Skeletal muscle satellite cell (primary cell): ENCODE data around the gene EZR.

Experiments used
- H3K27me3 ChIP-seq: 2 replicates; pipeline ENCODE4 v1.7.0; 2013; ENCODE audit warnings: low read length; ENCODE audit not compliant: control insufficient read depth, insufficient read depth
- H3K36me3 ChIP-seq: 2 replicates; pipeline ENCODE4 v1.7.0; 2013; ENCODE audit warnings: mild to moderate bottlenecking, control low read depth, low read length; ENCODE audit not compliant: insufficient read depth
- H3K4me1 ChIP-seq: 2 replicates; pipeline ENCODE4 v1.7.0; 2013; ENCODE audit warnings: low read length; ENCODE audit not compliant: control insufficient read depth, insufficient read depth
- H3K4me2 ChIP-seq: 2 replicates; pipeline ENCODE4 v1.7.0; 2013; ENCODE audit warnings: mild to moderate bottlenecking, low read length
- H3K4me3 ChIP-seq: 2 replicates; pipeline ENCODE4 v1.7.0; 2013; ENCODE audit warnings: low read length
- H3K9ac ChIP-seq: 2 replicates; pipeline ENCODE4 v1.7.0; 2013; ENCODE audit warnings: mild to moderate bottlenecking, low read depth, low read length, moderate library complexity
- H3K9me3 ChIP-seq: replicated peaks from 2 replicates; pipeline ENCODE4 v1.7.0; 2013; ENCODE audit warnings: mild to moderate bottlenecking, control low read depth, low read length

Gene EZR

DNA sequence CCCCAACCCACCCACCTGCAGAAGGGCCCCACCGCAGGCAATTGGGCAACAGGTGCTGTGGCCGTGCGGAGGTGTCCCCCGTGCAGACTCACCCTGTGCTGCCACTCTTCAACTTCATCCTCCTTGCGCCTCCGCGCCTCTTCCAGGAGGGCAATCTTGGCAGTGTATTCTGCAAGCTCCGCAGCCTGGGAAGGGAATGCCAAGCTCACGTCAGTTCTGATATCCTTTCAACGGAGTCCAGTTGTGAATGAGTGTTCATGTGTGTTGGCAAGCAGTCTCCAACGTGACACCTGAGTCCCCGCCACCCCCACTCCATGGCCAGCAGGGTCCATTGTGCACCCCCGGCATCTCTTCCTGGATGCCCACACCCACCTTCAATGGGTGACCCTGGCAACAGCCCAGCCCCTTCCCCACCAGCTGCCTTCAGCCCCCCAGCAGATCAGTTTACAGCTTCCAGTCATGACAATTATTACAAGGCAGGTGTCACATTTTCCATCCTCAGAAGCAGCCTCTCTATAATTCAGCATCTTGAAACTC, 49.9 kb downstream of the EZR start:
- Histone ChIP-seq H3K36me3 (peaks cover 87% of the 10 kb centered on the region), H3K4me1 (peaks cover 46% of the 10 kb centered on the region), H3K4me3 (no peak overlapping the region), H3K4me2 (no peak overlapping the region), H3K27me3 (no peaks in the 10 kb centered on the region), H3K9ac (no peak overlapping the region), H3K9me3 (no peaks in the 10 kb centered on the region)

GRCh38 chr6:158768436-158768835, 50.7 kb downstream of the EZR start:
- H3K36me3 ChIP-seq = peaks cover 87% of the 10 kb centered on the region
- peaks cover 42% of the 10 kb centered on the region for H3K4me1 ChIP-seq
- H3K9me3 ChIP-seq = no peaks in the 10 kb centered on the region
- no peak overlapping the region for H3K4me2 ChIP-seq
- H3K9ac ChIP-seq = no peak overlapping the region
- no peak overlapping the region for H3K4me3 ChIP-seq
- H3K27me3 ChIP-seq = no peaks in the 10 kb centered on the region

DNA sequence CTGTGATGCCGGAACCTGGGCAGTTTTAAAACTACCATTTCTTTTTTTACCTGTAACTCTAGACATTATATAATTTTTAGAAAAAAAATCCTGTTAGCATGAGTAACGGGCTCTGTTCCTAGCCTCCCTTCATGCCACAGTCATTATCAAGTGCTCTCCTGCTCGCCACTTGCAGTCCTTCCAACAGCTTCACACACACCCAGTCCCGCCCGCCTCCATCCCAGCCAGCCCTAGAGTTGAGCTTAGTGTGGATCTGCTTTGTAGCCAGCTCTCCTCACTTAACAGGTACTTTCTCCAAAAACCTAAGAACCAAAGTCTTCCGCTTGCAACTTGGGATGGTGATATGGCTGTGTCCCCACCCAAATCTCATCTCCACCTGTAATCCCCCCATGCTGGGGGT, 51.5 kb downstream of the EZR start:
- no peaks in the 10 kb centered on the region for H3K27me3 ChIP-seq
- peaks cover 35% of the 10 kb centered on the region for H3K4me1 ChIP-seq
- no peak overlapping the region for H3K4me2 ChIP-seq
- H3K36me3 ChIP-seq = peaks cover 84% of the 10 kb centered on the region
- no peak overlapping the region for H3K4me3 ChIP-seq
- H3K9me3 ChIP-seq = no peaks in the 10 kb centered on the region
- no peak overlapping the region for H3K9ac ChIP-seq

DNA sequence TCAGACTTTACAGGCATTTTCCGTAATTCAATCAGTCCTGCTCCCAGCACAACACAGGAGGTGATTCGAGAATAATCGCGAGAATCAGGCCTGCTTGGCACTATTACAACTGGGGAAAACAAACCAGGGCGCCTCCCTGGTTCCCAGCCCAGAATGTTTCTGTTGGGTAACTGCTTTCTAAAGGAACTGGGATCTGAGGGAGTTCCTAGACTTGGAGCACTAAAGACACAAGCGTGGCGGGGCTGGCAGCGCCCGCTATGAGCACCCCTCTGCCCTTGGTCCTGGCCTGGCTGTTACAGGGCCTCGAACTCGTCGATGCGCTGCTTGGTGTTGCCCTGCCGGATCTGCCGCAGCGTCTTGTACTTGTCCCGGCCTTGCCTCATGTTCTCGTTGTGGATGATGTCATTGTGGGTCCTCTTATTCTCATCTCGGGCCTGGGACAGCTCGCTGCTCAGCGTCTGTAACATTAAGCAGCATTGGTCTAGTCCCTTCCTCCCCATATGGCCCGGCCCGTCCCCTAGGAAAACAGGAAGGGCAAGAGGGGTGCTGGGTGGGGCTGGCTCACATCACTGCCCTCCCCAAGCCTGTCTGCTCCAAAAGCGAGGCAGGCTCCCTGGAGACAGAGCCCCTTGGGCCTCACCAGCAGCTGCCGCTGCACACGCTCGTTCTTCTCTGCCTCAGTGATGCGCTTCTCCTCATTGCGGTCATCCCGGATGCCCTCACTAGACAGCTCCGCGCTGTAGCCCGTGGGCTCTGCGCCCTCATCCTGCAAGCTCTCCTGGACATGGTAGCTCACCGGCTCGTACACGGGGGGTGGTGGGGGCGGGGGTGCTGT, 52.3 kb downstream of the EZR start:
- Histone ChIP-seq H3K27me3 (no peaks in the 10 kb centered on the region), H3K36me3 (peaks cover 76% of the 10 kb centered on the region), H3K4me1 (peaks cover 26% of the 10 kb centered on the region), H3K4me3 (no peak overlapping the region), H3K4me2 (no peak overlapping the region), H3K9me3 (no peaks in the 10 kb centered on the region), H3K9ac (no peak overlapping the region)

- peaks cover 67% of the 10 kb centered on the region for H3K36me3 ChIP-seq
- no peak overlapping the region for H3K9ac ChIP-seq
- peaks cover 13% of the 10 kb centered on the region for H3K4me1 ChIP-seq
- H3K4me3 ChIP-seq = no peak overlapping the region
- no peak overlapping the region for H3K4me2 ChIP-seq
- no peaks in the 10 kb centered on the region for H3K9me3 ChIP-seq
- no peaks in the 10 kb centered on the region for H3K27me3 ChIP-seq
These were observed 53.6 kb downstream of the EZR start for GRCh38 chr6:158765499-158766068.

GRCh38 chr6:158764926-158765325, 54.2 kb downstream of the EZR start:
- no peak overlapping the region for H3K4me2 ChIP-seq
- H3K9ac ChIP-seq = no peak overlapping the region
- peaks cover 8% of the 10 kb centered on the region for H3K4me1 ChIP-seq
- no peaks in the 10 kb centered on the region for H3K9me3 ChIP-seq
- H3K27me3 ChIP-seq = no peaks in the 10 kb centered on the region
- no peak overlapping the region for H3K4me3 ChIP-seq
- peaks cover 62% of the 10 kb centered on the region for H3K36me3 ChIP-seq

GRCh38 chr6:158764183-158764849, 54.9 kb downstream of the EZR start:
- no peak overlapping the region for H3K9ac ChIP-seq
- H3K4me3 ChIP-seq = no peak overlapping the region
- peaks cover 3% of the 10 kb centered on the region for H3K4me1 ChIP-seq
- H3K9me3 ChIP-seq = no peaks in the 10 kb centered on the region
- H3K27me3 ChIP-seq = no peaks in the 10 kb centered on the region
- H3K36me3 ChIP-seq = peaks cover 56% of the 10 kb centered on the region
- no peak overlapping the region for H3K4me2 ChIP-seq

GRCh38 chr6:158763434-158764182, 55.6 kb downstream of the EZR start:
- Histone ChIP-seq H3K4me2 (no peak overlapping the region), H3K4me1 (peaks cover 3% of the 10 kb centered on the region), H3K4me3 (no peak overlapping the region), H3K36me3 (peaks cover 50% of the 10 kb centered on the region), H3K27me3 (no peaks in the 10 kb centered on the region), H3K9me3 (no peaks in the 10 kb centered on the region), H3K9ac (no peak overlapping the region)

- H3K4me3 ChIP-seq = no peak overlapping the region
- no peaks in the 10 kb centered on the region for H3K27me3 ChIP-seq
- no peak overlapping the region for H3K9ac ChIP-seq
- peaks cover 3% of the 10 kb centered on the region for H3K4me1 ChIP-seq
- H3K9me3 ChIP-seq = no peaks in the 10 kb centered on the region
- H3K4me2 ChIP-seq = no peak overlapping the region
- peaks cover 43% of the 10 kb centered on the region for H3K36me3 ChIP-seq
These were observed 56.3 kb downstream of the EZR start for GRCh38 chr6:158762787-158763433.

DNA sequence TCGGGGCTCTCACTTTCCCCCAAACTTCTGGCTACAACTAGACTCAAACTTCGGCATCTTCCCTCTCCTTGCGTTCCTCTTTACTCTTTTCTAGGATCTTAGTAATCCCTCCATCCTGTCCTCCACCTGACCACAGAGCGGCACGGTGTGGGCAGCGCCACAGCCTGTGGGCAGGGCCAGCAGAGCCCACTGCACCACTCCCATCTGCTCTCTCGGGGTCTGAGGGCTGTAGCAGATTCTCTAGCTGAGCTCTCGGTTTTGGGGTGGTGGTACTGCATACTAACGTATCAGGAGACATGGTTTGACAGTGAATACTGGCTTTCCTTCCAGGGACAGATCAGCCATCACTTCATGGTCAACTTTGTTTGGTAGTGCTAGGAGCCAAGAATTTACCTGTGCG, 57.4 kb downstream of the EZR start:
- Histone ChIP-seq H3K4me1 (peaks cover 3% of the 10 kb centered on the region), H3K4me2 (no peak overlapping the region), H3K4me3 (no peak overlapping the region), H3K36me3 (peaks cover 31% of the 10 kb centered on the region), H3K9me3 (no peaks in the 10 kb centered on the region), H3K9ac (no peak overlapping the region), H3K27me3 (no peaks in the 10 kb centered on the region)
